Activated CD8-positive, alpha-beta T cell treated with anti-CD3 and anti-CD28 coated beads, Interleukin-2, amount 10 ng/mL, durations not matched to agents 7 days and 5 days (primary cell): ENCODE data around the gene FTO. TPM values are rescaled to one million over a fixed set of nuclear protein-coding genes. Genes with fewer than 3 reads are reported as not detected.

Experiments
- ATAC-seq: fragments of 150-1000 bp; cut with Tn5 transposase; one replicate; pipeline ENCODE4 v1.10.0; 2021; ENCODE audit warnings: moderate library complexity
- CTCF ChIA-PET: fragments of 350-600 bp; sonication (Branson Sonifier 250); formaldehyde crosslinking; loops from one replicate; lab custom pipeline; 2021; ENCODE audit warnings: antibody characterized with exemption; lab: Charles Lee
- POLR2A ChIA-PET: fragments of 350-600 bp; sonication (Branson Sonifier 250); formaldehyde crosslinking; loops from one replicate; lab custom pipeline; 2021; ENCODE audit warnings: antibody characterized with exemption; lab: Charles Lee
- DNase-seq: peaks from one replicate; pipeline ENCODE4 v3.0.0-alpha.2; 2020
- H3K27ac Mint-ChIP-seq: one replicate; pipeline ENCODE4 v1.8.0; 2021; ENCODE audit warnings: mild to moderate bottlenecking, mixed read lengths
- H3K27me3 Mint-ChIP-seq: one replicate; pipeline ENCODE4 v1.8.0; 2021; ENCODE audit warnings: low read depth, mixed read lengths
- H3K36me3 Mint-ChIP-seq: one replicate; pipeline ENCODE4 v1.8.0; 2021; ENCODE audit warnings: low read depth, mixed read lengths
- H3K4me1 Mint-ChIP-seq: one replicate; pipeline ENCODE4 v1.8.0; 2021; ENCODE audit warnings: low read depth, mixed read lengths
- H3K4me3 Mint-ChIP-seq: one replicate; pipeline ENCODE4 v1.8.0; 2021; ENCODE audit warnings: mild to moderate bottlenecking, mixed read lengths
- H3K9me3 Mint-ChIP-seq: one replicate; pipeline ENCODE4 v1.8.0; 2022; ENCODE audit warnings: mixed read lengths; ENCODE audit not compliant: insufficient read depth
- total RNA-seq, 2 experiments: library from RNA; stranded (reverse); gene quantifications; one replicate each; pipeline ENCODE4 v1.2.3, GENCODE V29; 2021

Gene FTO
- total RNA-seq, result 10 to 100 TPM; 40.2 to 44.5 TPM

DNA sequence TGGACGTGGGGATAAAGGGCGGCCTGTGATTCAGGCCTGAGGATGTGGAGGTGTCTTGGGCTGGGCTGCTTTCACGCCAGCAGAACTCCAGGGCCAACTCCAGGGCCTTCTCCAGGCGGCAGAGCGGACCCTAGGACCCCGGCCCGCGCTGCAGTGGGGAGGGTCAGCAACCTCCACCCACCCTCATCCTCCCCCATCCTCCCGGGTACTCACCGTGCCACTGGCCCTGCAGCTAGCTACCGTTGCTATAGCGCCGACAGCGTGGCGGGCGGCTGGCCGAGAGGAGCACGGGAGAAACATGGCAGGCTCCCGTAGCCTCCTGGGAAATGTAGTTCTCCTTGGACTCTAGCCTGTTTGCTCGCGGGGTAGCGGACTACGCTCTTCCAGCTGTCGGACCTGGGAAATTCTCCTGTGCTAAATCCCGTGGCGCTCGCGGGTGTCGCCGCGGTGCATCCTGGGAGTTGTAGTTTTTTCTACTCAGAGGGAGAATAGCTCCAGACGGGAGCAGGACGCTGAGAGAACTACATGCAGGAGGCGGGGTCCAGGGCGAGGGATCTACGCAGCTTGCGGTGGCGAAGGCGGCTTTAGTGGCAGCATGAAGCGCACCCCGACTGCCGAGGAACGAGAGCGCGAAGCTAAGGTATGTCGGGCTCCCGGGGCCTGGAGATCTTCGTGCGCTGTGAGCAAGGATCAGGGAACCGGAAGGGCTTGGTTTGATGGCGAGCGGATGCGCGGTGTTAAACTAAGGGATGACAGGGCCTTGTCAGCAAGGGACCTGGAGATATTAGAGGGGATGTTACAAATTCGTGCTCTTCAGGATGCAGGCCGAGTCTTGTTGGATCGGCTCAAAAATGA lies at the start of gene FTO, which contains the start of gene RPGRIP1L:
Gene FTO (plus strand): TSS at position 567 of the 855 bp plus-strand sequence.
Gene RPGRIP1L (minus strand): TSS at position 270 of the 855 bp plus-strand sequence. CDS start 3,136 bp downstream, outside the sequence.
- ChIA-PET POLR2A (no interaction called here), CTCF (interaction anchor here (1.1 to 1.6 kb wide), 6 partner anchors 11 to 188 kb away, joined by 3 to 4 read pairs (median 3); no protein-coding TSS in a partner anchor)
- peak within 1 kb of the TSS; percentile 95 for H3K4me3 Mint-ChIP-seq
- DNase-seq, result peak; percentile 99
- H3K27me3 Mint-ChIP-seq, result no peaks in the 10 kb centered on the region
- peaks cover 11% of the 10 kb centered on the region for H3K36me3 Mint-ChIP-seq
- H3K27ac Mint-ChIP-seq, result peak within 1 kb of the TSS; percentile 95
- peaks cover 18% of the 10 kb centered on the region for H3K4me1 Mint-ChIP-seq
- H3K9me3 Mint-ChIP-seq, result no peaks in the 10 kb centered on the region
- peak; percentile 99 for ATAC-seq

DNA sequence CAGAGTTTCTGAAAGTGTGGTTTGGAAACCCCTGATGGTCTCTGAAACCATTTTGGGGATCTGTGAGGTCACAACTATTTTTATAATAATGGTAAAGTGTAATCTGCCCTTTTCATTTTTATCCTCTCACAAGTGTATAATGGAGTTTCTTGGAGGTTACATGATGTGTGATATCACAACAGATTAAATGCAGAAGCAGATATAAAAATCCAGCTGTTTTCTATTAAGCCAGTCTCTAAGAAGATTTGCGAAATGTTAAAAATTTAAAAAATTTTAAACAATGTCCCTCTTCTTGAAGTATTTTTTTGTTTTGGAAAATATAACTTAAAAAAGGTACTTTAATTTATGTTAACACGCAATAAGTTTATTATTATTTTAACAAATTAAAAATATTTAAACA lies 49.0 kb upstream of the FTO start:
- H3K4me1 Mint-ChIP-seq, result no peaks in the 10 kb centered on the region
- no peak overlapping the region for H3K4me3 Mint-ChIP-seq
- CTCF ChIA-PET, result no interaction called here
- POLR2A ChIA-PET, result no interaction called here
- no peaks in the 10 kb centered on the region for H3K36me3 Mint-ChIP-seq
- DNase-seq, result no peak
- H3K27me3 Mint-ChIP-seq, result no peaks in the 10 kb centered on the region
- H3K9me3 Mint-ChIP-seq, result no peaks in the 10 kb centered on the region
- no peak for ATAC-seq
- H3K27ac Mint-ChIP-seq, result no peak overlapping the region

DNA sequence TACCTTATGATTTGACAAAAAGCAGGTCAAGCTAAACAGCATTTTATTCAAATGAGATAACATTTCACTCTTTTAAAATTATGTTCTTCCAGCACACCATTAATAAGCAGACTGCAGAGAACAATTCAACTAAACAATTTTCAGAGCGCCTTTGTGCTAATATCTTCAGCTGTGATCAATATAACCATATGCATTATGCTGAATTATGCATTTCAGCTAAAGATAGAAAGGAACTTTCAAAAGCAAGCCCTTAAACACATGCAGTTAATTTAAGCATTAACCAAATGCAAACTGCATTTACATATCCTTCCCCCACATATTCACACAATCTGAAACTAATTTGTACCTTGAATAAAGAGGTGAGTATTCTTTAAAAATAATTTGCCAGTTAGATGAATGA lies 41.9 kb upstream of the FTO start:
- ChIA-PET CTCF (no interaction called here), POLR2A (no interaction called here)
- Mint-ChIP-seq H3K27ac (no peak overlapping the region), H3K4me3 (no peak overlapping the region), H3K4me1 (no peaks in the 10 kb centered on the region), H3K9me3 (no peaks in the 10 kb centered on the region), H3K36me3 (no peaks in the 10 kb centered on the region), H3K27me3 (no peaks in the 10 kb centered on the region)
- ATAC-seq (no peak), DNase-seq (no peak)

DNA sequence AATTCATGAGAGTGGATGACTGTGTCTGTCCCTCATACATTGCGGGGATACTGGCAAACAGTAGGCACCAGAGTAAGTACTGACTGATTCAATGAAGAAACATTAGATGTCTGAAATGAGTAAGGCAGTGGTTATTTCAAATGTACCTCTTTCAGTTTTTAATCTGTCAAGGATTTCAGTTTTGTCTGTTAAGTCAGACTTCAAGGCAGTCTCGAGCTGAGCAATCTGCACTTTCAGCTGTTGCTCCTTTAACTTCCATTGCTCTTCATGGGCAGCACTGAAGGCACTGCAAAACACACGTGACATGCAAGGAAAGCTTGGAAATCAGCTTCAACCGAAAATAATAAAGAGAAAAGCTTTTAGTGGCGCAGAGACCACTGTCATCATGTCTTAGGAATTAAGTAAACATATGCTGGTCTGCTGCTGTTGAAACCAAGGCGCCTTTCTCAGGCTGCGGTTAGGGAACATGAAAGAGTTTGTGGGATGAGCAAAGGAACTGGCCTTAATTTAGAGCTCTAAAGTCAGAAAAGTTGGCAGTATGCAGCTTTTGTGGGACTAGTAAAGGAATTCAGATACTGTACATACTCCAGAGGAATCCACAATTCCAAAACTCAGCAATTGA lies 39.1 kb upstream of the FTO start:
- ATAC-seq (no peak), DNase-seq (no peak)
- H3K9me3 Mint-ChIP-seq, result no peaks in the 10 kb centered on the region
- no peaks in the 10 kb centered on the region for H3K36me3 Mint-ChIP-seq
- ChIA-PET CTCF (no interaction called here), POLR2A (no interaction called here)
- H3K27me3 Mint-ChIP-seq, result no peaks in the 10 kb centered on the region
- H3K27ac Mint-ChIP-seq, result no peak overlapping the region
- H3K4me3 Mint-ChIP-seq, result no peak overlapping the region
- H3K4me1 Mint-ChIP-seq, result no peaks in the 10 kb centered on the region

DNA sequence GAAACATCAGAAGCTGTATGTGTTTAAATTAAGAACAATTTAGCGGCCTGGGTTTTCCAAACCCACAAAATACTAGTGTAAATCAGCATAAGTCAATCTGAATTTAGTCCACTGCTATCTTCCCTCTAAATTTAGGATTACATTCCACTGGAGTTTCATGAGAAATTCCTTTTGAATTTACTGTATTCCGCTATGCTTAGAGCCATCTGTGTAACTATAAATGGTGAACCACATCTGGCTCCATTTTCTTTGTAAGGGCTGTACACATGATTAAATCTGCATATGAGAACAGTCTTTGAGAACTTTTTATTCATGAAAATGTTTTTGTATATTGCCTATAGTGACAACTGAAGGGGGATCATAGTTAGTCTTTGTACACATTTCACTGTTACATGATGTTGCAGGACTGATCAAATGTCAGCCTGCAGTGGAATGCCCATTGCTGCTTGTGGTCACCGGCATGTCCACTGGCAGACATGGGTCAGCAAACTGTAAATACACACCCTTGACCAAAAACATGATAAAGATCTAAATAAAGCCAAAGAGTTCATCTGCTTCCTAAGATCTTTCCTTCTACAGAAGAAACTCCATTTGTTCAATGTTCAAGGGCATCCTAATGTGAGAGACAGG lies 37.1 kb upstream of the FTO start:
- Mint-ChIP-seq H3K36me3 (no peaks in the 10 kb centered on the region), H3K4me3 (no peak overlapping the region), H3K9me3 (no peaks in the 10 kb centered on the region), H3K27me3 (no peaks in the 10 kb centered on the region), H3K27ac (no peak overlapping the region), H3K4me1 (no peaks in the 10 kb centered on the region)
- no peak for ATAC-seq
- ChIA-PET POLR2A (no interaction called here), CTCF (no interaction called here)
- no peak for DNase-seq

DNA sequence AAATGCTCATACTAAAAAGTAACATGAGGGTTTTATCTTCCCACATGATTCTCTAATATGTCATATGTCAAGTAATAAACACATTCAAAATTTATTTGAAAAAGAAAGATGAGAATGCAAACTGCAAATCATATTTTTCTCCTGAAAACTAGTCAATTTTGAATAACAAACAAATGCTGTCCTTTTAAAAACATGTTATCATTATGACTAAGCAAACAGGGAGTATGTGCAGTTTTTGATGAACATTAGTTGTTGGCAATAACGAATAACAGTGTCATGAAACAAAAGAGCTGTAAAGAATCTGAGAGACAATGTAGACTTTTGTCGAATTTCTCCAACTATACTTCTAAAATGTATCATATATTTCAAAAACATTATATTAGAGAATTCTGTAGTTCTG lies 35.1 kb upstream of the FTO start:
- Mint-ChIP-seq H3K4me3 (no peak overlapping the region), H3K9me3 (no peaks in the 10 kb centered on the region), H3K27me3 (no peaks in the 10 kb centered on the region), H3K27ac (no peak overlapping the region), H3K4me1 (no peaks in the 10 kb centered on the region), H3K36me3 (no peaks in the 10 kb centered on the region)
- DNase-seq (no peak), ATAC-seq (no peak)
- ChIA-PET CTCF (interaction anchor here (1.4 kb wide), 1 partner anchor 9 kb away, joined by 3 read pairs; no protein-coding TSS in a partner anchor), POLR2A (no interaction called here)

DNA sequence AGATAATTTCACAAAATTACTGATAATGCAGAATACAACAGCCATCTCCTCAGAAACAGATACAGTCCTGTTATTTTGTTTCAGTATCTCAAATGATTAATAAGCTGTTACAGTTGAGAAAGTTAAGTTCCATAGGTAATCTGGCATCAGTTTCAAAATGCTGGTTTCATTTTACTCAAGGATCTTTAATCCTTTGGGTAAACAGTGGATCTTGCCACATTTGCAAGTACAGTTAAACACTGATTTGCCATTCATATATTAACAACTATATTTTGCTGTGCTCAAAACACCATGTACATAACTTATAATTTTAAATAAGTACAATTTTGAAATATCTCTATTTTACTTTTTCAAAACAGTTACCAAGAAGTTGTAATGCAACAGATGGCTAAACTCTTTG lies 31.5 kb upstream of the FTO start:
- DNase-seq (no peak), ATAC-seq (no peak)
- H3K36me3 Mint-ChIP-seq, result no peaks in the 10 kb centered on the region
- ChIA-PET CTCF (no interaction called here), POLR2A (no interaction called here)
- no peak overlapping the region for H3K27ac Mint-ChIP-seq
- H3K4me3 Mint-ChIP-seq, result no peak overlapping the region
- H3K27me3 Mint-ChIP-seq, result no peaks in the 10 kb centered on the region
- no peaks in the 10 kb centered on the region for H3K9me3 Mint-ChIP-seq
- no peaks in the 10 kb centered on the region for H3K4me1 Mint-ChIP-seq

DNA sequence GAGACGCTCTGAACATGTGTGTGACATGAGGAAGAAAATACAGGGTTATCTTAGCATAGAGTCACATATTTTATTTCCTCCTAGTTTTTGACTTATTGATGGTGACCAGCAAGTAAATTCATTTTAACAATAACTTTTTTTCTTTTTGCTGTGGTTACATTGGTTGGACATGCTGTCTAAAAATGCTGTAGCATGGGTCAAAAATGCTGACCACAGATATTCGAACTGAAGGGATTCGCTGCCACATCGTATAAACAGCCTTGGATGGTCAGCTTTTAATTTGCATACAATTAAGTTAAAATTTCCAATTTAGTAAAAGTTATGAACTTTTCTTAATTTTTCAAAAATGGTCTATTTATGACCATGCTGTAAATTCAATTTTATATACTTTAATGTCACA lies 30.8 kb upstream of the FTO start:
- POLR2A ChIA-PET, result no interaction called here
- H3K4me1 Mint-ChIP-seq, result no peaks in the 10 kb centered on the region
- H3K4me3 Mint-ChIP-seq, result no peak overlapping the region
- no peak overlapping the region for H3K27ac Mint-ChIP-seq
- no peak for ATAC-seq
- no peak for DNase-seq
- H3K36me3 Mint-ChIP-seq, result no peaks in the 10 kb centered on the region
- H3K27me3 Mint-ChIP-seq, result no peaks in the 10 kb centered on the region
- CTCF ChIA-PET, result no interaction called here
- H3K9me3 Mint-ChIP-seq, result no peaks in the 10 kb centered on the region

DNA sequence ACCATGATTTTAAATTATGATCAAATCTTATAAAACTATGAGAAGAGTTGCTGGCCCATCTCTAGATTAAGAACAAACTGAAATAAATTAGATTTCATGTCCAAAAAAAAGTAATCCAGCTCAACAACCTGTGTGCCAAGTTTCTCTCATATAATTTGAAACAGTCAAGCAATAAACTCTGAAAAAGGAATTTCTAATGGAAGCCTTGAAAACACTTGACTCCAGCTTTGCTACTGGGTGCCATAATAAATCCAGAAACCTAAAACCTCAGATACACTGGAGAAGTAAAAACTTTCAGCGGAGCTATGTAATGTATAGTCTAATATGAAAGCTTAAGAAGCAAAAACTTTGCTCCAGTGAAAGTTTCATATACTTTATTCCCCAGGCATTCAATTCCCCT lies 25.8 kb upstream of the FTO start:
- ATAC-seq (no peak), DNase-seq (no peak)
- Mint-ChIP-seq H3K4me3 (no peak overlapping the region), H3K4me1 (no peaks in the 10 kb centered on the region), H3K27me3 (no peaks in the 10 kb centered on the region), H3K36me3 (no peaks in the 10 kb centered on the region), H3K9me3 (no peaks in the 10 kb centered on the region), H3K27ac (no peak overlapping the region)
- CTCF ChIA-PET, result interaction anchor here (1.1 to 1.3 kb wide), 3 partner anchors 10 to 128 kb away, joined by 3 read pairs; partner anchors contain the start of genes FTO and RPGRIP1L
- POLR2A ChIA-PET, result interaction anchor here (0.6 kb wide), 1 partner anchor 538 kb away, joined by 3 read pairs; no protein-coding TSS in a partner anchor

DNA sequence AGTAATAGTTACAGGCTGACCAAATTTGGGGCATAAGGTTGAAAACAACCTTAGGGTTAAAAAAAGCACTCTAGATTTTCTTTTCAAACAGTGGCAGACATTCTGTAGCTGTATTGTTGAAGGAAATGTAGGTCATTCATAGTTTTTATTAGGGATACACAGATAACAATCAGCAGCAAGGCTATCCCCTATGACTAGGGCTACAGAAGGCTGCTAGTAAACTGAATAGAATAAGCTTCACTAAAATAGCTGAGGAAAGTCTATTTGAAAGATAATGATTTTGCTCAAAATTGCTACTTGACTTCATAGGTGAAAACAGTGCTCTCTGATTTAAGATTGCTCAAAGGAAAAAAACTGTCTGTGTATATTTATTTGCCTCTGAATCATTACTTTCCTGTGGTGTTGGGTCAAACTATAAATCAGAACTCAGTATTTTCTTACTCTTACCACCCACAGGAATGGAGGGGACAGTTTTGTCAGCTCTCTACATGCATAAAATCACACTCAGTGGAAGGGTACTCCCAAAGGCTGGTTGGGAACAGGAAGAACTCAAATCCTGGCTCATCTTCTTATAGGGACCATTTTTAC lies 25.1 kb upstream of the FTO start:
- CTCF ChIA-PET, result interaction anchor here (1.1 to 1.3 kb wide), 2 partner anchors 25 to 129 kb away, joined by 3 read pairs; partner anchors contain the start of genes FTO and RPGRIP1L
- Mint-ChIP-seq H3K27me3 (no peaks in the 10 kb centered on the region), H3K27ac (no peak overlapping the region), H3K36me3 (peaks cover 5% of the 10 kb centered on the region), H3K9me3 (no peaks in the 10 kb centered on the region), H3K4me3 (no peak overlapping the region), H3K4me1 (no peaks in the 10 kb centered on the region)
- no peak for DNase-seq
- POLR2A ChIA-PET, result interaction anchor here (0.6 kb wide), 1 partner anchor 539 kb away, joined by 3 read pairs; no protein-coding TSS in a partner anchor
- no peak for ATAC-seq

DNA sequence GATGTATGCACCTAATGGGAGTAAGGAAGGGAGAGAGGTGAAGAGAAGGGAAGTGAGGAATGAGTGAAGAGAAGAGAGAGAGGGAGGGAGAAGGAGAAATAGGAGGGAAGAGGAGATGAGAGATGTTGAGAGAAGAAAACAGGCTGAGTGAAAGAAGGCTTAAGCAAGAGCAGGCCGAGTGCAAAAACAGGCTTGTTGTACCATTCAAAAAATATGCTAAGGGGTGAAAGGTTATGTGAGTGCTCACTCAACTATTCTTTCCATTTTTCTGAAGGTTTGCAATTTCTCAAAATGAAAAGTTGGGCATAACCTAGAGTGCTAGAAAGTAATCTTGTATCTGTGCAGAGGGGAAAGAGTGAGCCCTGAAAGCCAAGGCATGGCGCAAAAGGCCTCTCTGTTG lies 23.2 kb upstream of the FTO start:
- ChIA-PET POLR2A (no interaction called here), CTCF (no interaction called here)
- no peaks in the 10 kb centered on the region for H3K27me3 Mint-ChIP-seq
- H3K36me3 Mint-ChIP-seq, result peaks cover 16% of the 10 kb centered on the region
- H3K9me3 Mint-ChIP-seq, result no peaks in the 10 kb centered on the region
- H3K4me3 Mint-ChIP-seq, result no peak overlapping the region
- DNase-seq, result no peak
- ATAC-seq, result no peak
- no peak overlapping the region for H3K27ac Mint-ChIP-seq
- H3K4me1 Mint-ChIP-seq, result no peaks in the 10 kb centered on the region
